ENCODE results near the gene F12.
"Not testable (repeated sequence)": the region's sequence is repeated elsewhere in the genome, so short reads cannot be mapped to it uniquely, and the experiment has no call there.

Gene F12

DNA sequence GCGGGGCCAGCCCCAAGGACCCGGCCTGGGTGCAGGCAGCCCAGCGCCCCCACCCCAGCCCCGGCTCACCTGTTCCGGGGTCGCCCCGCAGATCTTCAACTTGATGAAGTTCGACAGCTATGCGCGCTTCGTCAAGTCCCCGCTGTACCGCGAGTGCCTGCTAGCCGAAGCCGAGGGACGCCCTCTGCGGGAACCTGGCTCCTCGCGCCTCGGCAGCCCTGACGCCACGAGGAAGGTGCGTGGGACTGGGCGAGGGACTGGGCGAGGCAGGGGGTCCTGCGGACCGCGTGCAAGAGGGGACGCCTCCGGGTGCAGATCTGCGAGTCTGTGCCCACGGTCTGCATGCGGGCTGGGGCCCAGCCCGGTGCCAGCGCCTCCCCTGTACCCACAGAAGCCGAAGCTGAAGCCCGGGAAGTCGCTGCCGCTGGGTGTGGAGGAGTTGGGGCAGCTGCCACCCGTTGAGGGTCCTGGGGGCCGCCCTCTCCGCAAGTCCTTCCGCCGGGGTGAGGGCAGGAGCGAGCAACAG is 42.0 kb downstream of the F12 start:
- no peak for ATAC-seq

DNA sequence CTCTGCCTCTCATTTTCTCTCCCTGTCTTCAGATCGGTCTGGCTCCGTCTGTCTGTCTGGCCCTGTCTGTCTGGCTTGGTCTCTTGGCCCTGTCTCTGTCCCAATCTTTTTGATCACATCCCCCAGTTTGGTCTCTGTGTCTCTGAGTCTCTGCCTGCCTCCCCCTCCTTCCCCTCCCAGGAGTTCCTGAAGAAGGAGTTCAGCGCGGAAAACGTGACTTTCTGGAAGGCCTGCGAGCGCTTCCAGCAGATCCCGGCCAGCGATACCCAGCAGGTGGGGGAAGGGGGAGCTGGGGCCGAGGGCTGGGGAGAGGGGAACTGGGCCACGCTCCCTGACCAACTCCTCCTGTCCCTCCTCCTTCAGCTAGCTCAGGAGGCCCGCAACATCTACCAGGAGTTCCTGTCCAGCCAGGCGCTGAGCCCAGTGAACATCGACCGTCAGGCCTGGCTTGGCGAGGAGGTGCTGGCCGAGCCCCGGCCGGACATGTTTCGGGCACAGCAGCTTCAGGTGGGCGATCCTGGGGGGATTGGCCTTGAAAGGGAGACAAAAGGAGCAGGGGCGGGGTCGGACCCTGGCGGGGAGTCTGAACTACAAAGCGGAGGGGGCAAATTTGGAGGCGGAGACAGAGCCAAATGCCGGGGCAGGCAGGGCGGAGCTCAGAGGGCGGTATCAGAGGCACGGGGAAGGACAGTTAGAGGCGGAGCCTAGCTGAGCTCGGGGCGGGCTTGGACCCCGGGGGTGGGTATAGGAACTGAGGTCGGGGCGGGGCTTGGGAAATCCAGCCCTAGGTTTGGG is 42.6 kb downstream of the F12 start:
- no peak for ATAC-seq

DNA sequence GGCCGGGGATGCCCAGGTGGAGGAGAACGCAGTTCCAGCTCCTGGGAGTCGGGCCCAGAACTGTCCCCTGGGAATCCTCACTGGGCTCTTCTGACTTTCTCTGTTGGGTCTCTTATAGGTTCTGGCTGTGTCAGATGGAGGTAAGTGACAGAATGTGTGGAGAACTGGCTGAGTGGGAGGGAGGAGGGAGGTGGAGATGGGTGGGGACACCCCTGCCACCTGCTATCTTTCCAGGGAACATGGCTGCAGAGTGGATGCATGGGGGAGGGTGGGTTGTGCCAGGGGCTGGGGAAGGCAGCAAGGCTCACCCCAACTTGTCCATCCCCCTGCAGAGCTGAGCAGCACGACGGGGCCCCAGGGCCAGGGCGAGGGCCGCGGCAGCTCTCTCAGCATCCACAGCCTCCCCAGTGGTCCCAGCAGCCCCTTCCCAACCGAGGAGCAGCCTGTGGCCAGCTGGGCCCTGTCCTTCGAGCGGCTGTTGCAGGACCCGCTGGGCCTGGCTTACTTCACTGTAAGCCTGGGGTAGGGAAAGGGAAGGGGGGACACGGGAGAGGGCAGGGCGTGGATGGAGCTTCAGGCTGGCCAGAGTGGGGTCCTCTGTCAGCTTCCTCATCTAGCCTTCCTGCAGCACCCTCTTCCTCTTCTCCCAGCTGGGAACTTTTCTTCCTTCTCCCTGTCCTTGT is 43.4 kb downstream of the F12 start:
- no peak for ATAC-seq

DNA sequence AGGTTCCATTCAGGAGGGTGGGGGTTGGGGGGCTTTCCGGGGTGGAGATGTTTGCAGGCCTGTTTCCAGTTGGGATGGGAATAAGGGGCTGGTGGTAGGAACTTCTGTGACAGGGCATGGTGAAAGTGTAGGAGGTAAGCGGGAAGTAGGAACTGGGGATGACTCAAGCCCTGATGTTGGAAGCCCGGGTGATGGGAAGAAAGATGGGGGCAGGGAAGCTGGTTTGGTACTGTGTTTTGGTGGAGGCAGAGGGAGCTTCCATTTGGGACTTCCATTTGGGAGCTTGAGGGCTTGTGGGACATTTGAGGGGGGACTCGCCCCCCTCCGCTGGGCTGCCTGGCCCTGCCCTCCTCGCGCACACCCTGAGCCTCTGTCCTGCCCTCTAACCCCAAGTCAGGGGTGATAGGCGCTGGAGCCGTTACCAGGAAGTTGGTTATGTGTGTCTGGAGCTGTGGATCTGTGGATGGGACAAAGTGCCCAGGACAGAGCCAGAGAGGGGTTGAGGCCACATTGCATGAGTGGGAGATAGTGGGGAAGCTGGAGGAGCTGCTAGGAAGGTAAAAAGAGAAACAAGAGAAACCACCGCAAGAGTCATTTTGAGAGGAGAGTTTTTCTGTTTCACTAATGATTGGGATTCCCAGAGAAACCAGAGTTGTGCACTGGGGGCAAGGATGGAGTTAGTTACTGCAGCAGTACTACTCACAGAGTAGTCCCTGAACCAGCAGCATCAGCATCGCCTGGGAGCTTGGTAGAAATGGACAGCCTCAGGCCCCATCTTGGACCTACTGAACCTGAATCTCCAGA is 45.0 kb downstream of the F12 start:
- peak; percentile 55 to 68 for ATAC-seq

DNA sequence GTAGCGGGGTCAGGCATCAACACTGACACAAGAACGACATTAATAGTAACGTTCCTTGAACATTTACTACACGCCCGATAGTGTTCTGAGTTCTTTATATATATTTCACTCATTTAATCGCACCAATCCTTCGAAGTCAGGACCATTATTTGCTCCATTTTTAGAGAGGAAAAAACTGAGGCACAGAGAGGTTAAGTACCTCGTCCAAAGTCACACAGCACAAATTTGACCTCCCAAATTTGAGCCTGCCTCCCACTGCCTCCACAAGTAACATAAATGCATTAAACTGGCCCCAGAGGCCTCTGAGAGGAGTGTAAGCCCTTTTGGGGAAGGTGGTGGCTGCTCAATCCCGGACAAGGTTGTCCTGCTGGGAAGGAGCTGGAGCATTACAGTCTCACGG is 45.8 kb downstream of the F12 start:
- no peak for ATAC-seq

DNA sequence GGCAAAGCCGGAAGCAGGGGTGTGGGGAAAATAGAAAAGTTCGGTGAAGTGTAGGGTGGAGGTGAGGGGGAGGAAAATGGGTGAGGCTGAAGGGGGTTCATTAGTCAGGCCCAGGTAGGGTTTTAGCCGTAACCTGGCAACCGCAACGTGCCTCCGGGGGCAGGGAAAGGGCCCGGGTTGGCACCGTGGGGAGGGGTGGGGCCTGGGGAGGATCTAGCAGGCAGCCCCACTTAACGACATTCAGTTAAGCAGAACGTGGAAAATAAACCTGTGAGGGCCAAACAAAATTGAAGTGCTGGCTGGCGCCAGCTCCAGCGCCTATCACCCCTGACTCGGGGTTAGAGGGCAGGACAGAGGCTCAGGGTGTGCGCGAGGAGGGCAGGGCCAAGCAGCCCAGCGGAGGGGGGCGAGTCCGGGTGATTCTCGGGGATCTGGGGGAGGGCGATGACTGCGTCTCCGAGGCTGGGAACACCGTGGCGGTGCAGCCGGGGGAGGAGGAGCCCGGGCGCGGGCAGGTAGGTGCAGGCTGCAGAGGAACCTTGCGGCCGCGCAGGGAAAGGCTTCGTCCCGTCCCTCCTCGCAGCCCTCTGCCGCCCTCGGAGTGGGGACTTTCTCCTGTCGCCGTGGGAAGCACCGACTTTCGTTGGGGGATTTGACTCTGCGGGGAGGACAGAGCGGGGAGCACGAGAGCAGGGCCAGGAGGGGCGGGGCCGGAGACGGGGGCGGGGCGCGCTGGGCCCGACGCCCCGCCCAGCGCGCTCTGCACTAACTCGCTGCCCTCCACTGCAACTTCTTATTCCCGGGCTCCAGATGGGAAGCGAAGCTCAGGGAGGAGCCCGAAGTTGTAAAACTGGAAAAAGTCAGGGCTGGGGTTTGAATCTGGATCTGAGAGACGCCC is 46.5 kb downstream of the F12 start:
- ATAC-seq, result peak; percentile 53 to 58

DNA sequence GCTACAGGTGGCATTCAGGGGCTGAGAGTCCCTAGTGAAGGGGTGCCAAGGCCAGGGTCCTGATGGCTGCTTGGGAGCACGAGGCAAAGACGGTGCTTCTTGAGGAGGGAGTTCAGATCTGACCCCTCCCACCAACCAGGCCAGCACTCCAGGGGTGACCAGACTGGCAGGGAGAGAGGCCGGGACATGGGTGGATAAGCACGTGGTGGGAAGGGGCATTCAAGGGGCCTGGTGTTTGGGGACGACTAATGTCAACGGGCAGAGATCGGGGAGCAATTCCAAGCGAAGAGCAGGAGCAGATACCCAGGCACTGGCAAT is 47.1 kb downstream of the F12 start:
- no peak for ATAC-seq

DNA sequence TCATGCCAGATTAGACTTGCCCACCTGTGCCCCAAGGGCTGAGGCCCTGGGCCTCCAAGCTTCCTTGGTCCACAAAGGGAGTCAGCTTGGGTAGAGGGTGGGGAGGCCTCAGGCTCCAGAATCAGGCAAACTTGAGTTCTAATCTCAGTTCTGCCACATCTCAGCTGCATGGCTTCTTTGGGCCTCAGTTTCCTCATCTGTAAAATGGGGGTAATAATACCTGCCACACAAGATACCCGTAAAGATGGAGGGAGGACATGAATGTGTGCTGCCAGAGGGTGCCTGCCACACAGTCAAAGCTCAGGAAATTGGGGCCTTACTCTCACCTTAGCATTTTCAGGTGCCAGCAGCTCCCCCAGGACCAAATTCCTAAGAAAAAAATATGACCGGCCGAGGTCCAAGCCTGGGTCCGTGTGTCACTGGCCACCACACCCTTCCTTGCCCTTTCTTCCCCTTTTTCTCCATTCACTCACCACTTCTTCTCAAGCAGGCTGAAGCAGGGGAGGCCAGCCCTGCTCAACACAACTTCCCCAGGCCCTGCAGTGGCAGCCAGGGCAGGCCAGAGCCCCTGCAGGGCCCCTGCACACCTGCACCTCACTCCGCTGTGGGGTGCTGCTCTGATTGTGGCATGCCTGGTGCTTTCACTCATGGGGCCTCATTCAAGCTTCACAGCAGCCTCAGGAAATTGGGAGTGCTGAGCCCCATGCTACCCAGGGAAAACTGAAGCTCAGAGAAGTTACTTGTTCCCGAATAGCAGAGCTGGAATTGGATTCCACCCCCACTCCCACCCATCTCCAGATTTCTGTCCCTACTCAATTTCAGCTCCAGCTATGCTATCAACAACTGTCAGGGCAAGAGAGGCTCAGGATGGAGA is 47.7 kb downstream of the F12 start:
- ATAC-seq, result no peak

DNA sequence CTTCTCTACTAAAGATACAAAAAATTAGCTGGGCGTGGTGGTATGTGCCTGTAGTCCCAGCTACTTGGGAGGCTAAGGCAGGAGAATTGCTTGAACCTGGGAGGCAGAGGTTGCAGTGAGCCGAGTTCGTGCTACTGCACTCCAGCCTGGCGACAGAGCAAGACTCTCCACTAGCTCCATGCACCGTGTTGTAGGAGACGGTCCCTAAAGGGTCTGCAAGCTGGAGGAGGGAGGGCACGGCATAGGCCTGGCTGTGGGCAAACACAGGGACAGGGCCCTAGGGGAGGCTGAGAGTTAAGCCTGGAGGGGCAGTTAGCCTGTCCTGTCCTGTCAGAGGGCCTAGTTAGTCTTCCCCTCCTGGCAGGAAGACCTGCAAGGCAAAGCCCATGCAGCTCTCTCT is 48.6 kb downstream of the F12 start:
- ATAC-seq, result not testable (repeated sequence)

DNA sequence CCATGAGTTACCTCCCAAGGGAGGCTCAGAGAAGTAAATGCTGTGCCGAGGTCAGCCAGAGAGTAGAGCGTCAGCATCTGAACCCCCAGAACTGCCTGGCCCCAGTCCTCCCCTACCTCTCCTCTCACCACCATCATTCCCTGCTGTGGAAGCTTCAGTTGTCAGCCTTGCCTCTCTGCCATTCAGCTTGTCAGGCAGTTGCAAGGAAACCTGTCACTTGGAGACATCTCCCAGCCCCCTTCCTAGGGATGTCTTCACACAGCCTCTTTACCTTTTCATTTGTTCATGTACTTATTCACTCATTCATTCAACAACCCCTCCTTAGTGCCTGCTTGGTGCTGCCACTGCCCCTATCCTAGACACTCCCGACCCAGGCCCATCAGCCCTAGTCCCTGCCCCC is 49.5 kb downstream of the F12 start:
- no peak for ATAC-seq

DNA sequence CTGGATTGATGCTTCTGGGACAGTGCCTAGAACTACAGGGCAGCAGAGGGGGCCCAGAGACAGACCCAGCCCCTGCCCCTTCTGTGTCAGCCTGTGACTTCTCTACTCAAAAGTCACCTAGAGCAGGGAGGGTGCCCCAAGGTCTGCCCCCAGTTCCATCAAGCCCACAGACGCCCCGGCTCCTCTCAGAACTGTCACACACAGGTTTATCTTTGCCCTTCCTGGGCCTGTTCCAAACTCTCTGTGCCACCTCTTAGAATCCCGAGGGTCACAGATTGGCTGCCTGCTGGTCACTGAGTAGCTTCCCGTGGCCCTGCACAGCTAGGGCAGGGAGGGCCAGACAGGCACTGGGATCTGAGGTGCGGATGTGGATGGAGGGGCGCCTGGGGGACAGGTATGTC is 49.9 kb downstream of the F12 start:
- ATAC-seq, result no peak

DNA sequence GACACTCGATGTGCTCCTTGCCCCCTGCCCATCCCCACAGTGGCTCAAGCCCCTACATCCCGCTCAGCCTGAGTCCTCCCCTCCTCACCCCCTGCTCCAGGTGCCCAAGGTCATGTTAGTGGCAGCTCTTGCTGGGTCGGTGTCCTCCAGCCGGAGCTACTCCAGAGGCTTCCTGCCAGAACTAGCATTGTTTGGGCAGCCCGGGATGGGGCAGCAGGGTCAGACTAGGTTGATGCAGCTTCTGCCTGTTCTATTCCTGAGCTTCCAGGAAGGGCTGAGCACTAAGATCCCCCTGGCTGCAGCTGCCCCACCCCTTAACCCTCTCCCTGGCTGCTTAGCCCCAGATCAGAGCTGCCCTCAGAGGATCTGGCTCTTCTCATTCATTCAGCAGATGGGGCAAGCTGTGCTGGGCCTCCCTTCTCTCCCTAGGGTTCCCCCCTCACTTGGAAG is 51.0 kb downstream of the F12 start:
- ATAC-seq, result no peak

DNA sequence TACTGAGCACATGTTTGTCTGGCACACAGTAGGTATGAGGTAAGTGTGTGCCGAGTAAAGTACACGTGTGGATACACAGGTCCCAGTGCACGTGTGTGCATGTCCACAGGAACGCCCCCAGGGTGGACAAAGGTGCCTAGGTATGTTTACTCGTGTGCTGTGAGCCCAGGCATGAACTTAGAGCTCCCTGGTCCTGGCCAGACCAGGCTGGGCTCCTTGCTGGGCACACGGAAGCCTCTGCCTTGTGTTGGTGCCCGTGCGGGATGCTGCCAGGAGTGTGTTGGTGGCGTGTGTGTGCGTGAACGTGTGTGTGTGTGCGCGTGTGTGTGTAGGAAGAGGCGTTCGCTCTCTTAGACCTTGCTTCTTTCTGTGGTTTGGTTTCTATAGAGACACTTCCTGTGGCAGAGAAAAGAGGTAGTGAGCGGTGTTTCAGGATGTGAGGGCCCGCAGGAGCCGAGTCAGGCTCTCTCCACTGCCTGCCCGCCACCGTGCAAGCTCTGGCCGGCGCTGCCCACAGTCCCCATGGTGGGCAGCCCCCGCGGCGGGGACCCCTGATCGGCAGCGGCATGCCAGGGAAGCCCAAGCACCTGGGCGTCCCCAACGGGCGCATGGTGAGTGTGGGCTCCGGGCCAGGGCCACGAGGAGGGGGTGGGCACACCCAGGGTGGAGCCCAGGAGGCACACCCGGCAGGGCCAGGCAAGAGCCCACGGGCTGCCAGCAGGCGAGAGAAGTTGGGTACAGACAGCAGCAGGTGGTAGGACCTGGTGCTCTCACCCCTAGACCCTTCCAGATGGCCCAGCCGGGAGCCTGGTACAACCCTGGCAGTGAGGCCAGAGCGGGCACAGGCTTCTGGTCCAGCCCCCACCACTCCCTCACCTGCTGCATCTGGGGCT is 51.7 kb downstream of the F12 start, which contains the start of gene RGS14:
Gene RGS14 (plus strand): TSS at position 466 of the 893 bp plus-strand sequence. CDS start 101 bp downstream, at position 567.
- ATAC-seq, result peak; percentile 95

DNA sequence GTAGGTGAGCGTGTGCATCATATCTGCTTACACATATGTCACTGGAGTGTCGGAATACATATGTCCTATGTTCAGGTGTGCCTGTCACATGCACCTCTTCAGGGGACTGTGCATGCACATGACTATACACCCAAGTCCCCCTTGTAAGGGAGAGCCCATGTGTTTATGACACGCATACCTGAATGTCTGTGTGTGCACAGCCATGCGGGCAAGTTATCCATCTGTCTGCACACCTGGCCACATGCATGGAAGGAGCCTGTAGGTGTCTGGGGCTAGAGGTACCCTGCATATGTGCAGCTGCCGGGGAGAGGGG is 52.3 kb downstream of the F12 start:
- ATAC-seq, result peak in 1 of 2 donors; percentile 3

DNA sequence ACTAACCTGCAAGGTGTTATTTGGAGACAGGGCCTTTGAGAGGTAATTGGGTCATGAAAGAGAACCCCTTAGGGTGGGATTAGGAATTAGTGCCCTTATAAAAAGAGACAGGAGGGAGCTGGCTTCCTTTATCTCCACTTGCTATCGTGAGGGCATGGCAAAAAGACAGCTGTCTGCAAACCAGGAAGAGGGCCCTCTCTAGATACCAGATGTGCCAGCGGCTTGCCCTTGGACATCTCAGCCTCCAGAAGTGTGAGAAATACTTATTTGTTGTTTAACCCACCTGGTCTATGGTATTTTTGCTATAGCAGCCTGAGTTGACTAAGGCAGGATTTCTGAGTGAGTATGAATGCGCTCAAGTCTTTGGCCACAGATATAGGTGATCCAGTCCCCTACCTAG is 52.6 kb downstream of the F12 start:
- ATAC-seq, result no peak

DNA sequence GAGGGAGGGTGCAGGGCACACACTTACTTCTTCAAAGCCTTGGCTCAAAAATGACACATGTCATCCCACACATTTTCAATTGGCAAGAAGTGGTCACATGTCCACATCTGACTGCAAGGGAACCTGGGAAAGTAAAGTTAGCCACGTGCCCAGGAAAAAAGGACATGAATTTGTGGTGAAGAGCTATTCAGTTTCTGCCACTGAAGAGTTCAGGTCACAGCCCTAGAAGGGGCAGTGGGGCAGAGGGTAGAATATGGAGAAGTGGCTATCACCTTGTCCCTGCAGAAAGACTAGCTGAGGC is 53.5 kb downstream of the F12 start:
- ATAC-seq, result no peak

DNA sequence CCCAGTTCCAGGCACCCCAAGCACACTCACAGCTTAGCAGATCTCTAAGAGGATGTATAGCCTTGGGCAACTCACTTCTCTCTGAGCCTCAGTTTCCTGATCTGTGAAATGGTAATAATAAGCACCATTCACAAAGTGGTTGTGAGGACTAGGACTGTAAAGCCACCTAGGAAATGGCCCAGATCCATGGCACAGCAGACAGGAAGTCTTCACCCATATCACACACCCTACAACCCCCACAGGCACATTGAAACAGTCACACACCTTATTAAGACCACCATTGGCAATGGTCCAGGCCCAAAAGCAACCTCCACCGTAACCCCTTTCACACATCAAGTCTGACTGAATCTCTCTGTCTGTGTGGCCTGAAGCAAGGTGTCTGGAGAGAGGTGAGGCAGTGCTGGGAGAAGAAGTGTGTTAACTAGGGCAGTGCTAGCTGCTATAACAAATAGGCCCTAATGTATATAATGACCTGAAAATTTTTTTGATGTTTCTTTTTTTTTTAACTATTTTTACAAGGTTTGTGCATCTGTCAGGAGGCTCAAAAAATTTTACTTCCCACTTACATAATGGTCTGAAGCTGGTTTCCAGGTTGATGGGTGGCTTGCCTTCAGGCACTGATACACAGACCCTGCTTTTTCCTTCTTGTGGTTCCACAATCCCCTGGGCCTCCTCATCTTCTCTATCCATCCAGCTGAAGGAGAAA is 54.0 kb downstream of the F12 start:
- no peak for ATAC-seq

DNA sequence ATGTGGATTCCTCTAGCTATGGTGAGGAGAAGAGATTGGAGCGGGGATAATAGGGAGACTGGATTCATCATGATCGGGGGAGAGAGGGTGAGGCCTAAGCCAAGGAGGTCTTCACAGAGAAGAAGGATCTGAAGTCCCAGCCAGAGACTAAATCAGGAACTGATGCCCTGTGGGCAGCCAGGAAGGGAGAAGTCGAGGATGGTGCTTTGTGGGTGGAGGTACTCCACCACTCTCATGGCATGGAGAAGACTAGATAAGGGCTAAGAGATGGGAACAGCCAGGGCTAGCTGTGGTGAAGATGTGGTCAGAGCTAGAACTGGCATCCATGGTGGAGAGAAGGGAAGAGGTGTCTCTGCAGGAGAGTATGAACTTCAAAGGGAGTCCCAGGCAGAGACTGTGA is 54.7 kb downstream of the F12 start:
- ATAC-seq, result no peak

DNA sequence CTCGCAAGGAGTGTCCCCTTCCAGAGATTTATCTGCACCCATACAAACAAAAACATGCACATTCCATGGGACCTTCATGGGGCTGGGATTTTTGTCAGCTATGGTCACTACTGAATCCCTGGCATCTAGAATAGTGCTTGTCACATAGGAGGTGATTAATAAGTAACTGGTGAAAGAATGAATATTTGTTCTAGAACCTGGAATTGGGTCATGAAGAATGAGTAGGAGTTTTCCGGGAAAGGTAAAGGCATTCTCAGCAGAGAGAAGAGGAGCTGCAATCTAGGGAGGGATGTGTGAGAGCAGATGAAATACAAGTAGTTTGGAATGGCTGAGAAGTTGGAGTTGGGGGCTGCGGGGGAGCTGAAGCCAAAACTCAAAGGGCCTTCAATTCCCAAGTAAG is 55.1 kb downstream of the F12 start:
- ATAC-seq, result no peak

DNA sequence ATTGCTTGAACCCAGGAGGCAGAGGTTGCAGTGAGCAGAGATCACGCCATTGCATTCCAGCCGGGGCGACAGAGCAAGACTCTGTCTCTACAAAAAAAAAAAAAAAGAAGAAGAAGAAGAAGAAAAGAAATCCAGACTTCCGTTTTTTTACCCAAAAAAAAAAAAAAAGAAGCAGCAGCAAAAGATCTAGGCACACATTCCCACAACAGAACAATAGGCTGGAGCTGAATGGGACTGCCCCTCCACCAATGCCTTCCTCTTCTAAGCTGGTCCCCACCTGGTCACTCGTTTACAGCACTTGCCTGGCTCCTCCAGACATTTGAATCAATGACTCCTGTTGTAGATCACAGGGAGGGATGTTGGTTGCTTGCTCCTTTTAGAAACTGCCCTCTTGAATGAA is 56.3 kb downstream of the F12 start:
- ATAC-seq, result no peak
